H9 (cell line): ENCODE measurements around the gene PIP4K2B. TPM values are rescaled to one million over a fixed set of nuclear protein-coding genes. Genes with fewer than 3 reads are reported as not detected.

Experiments
- DNase-seq: peaks from one replicate; pipeline ENCODE4 v3.0.0-alpha.2; 2017
- H2AFZ ChIP-seq: one replicate; pipeline ENCODE4 v1.6.1; 2013; ENCODE audit warnings: mild to moderate bottlenecking, low read length, control low read depth, moderate library complexity
- H2AK5ac ChIP-seq: 2 replicates; pipeline ENCODE4 v1.6.1; 2013; ENCODE audit warnings: low read length, control low read depth, mixed read lengths; ENCODE audit not compliant: insufficient read length
- H2BK120ac ChIP-seq: one replicate; pipeline ENCODE4 v1.6.1; 2013; ENCODE audit warnings: low read depth, mild to moderate bottlenecking, low read length, control low read depth, inconsistent platforms; ENCODE audit not compliant: poor library complexity, severe bottlenecking
- H2BK12ac ChIP-seq: 2 replicates; pipeline ENCODE4 v1.6.1; 2013; ENCODE audit warnings: low read length, control low read depth, mixed read lengths, low read depth; ENCODE audit not compliant: insufficient read length
- H2BK15ac ChIP-seq: 2 replicates; pipeline ENCODE4 v1.6.1; 2013; ENCODE audit warnings: low read depth, low read length, control low read depth
- H2BK20ac ChIP-seq: one replicate; pipeline ENCODE4 v1.6.1; 2013; ENCODE audit warnings: low read depth, mild to moderate bottlenecking, low read length, control low read depth, inconsistent platforms; ENCODE audit not compliant: poor library complexity, severe bottlenecking
- H2BK5ac ChIP-seq: 2 replicates; pipeline ENCODE4 v1.6.1; 2013; ENCODE audit warnings: low read length, control low read depth, mixed read lengths; ENCODE audit not compliant: insufficient read length
- H3K14ac ChIP-seq: 2 replicates; pipeline ENCODE4 v1.6.1; 2013; ENCODE audit warnings: low read length, control low read depth; ENCODE audit not compliant: insufficient read depth
- H3K18ac ChIP-seq: 2 replicates; pipeline ENCODE4 v1.6.1; 2013; ENCODE audit warnings: low read depth, mild to moderate bottlenecking, mixed read lengths, low read length, control low read depth; ENCODE audit not compliant: insufficient read length
- H3K23ac ChIP-seq: 2 replicates; pipeline ENCODE4 v1.6.1; 2013; ENCODE audit warnings: low read length, control low read depth, mixed read lengths, low read depth; ENCODE audit not compliant: insufficient read length
- H3K23me2 ChIP-seq: 2 replicates; pipeline ENCODE4 v1.6.1; 2013; ENCODE audit warnings: low read depth, mild to moderate bottlenecking, mixed read lengths, low read length, control low read depth; ENCODE audit not compliant: insufficient read length, poor library complexity, severe bottlenecking
- H3K27ac ChIP-seq: 2 replicates; pipeline ENCODE4 v1.5.1; 2013; ENCODE audit warnings: low read length, control low read depth, mixed read lengths, low read depth; ENCODE audit not compliant: insufficient read length
- H3K27me3 ChIP-seq: 2 replicates; pipeline ENCODE4 v1.6.1; 2013; ENCODE audit warnings: low read length, control low read depth, inconsistent platforms; ENCODE audit not compliant: insufficient read depth
- H3K4ac ChIP-seq: 2 replicates; pipeline ENCODE4 v1.6.1; 2013; ENCODE audit warnings: low read depth, mild to moderate bottlenecking, control low read depth, inconsistent platforms, low read length, moderate library complexity
- H3K4me1 ChIP-seq: 2 replicates; pipeline ENCODE4 v1.6.1; 2013; ENCODE audit warnings: low read length, control low read depth, inconsistent platforms; ENCODE audit not compliant: insufficient read depth
- H3K4me2 ChIP-seq: 2 replicates; pipeline ENCODE4 v1.6.1; 2013; ENCODE audit warnings: low read length, control low read depth, mixed read lengths; ENCODE audit not compliant: insufficient read length, insufficient read depth
- H3K56ac ChIP-seq: 2 replicates; pipeline ENCODE4 v1.6.1; 2013; ENCODE audit warnings: low read depth, mild to moderate bottlenecking, mixed read lengths, low read length, control low read depth; ENCODE audit not compliant: insufficient read length
- H3K79me1 ChIP-seq: 2 replicates; pipeline ENCODE4 v1.6.1; 2013; ENCODE audit warnings: low read depth, mild to moderate bottlenecking, moderate library complexity, low read length, control low read depth, inconsistent platforms; ENCODE audit not compliant: insufficient read depth, poor library complexity, severe bottlenecking
- H3K79me2 ChIP-seq: 2 replicates; pipeline ENCODE4 v1.6.1; 2013; ENCODE audit warnings: low read length, control low read depth, inconsistent platforms; ENCODE audit not compliant: insufficient read depth
- H3K9ac ChIP-seq: 2 replicates; pipeline ENCODE4 v1.6.1; 2013; ENCODE audit warnings: low read length, control low read depth, mixed read lengths; ENCODE audit not compliant: insufficient read length; ENCODE audit errors: extremely low read depth
- H3K9me3 ChIP-seq: one replicate; pipeline ENCODE4 v1.6.1; 2013; ENCODE audit warnings: low read depth, low read length, inconsistent platforms; ENCODE audit not compliant: control insufficient read depth
- H3T11ph ChIP-seq: one replicate; pipeline ENCODE4 v1.6.1; 2013; ENCODE audit warnings: mild to moderate bottlenecking, low read length, control low read depth, inconsistent platforms
- H4K20me1 ChIP-seq: one replicate; pipeline ENCODE4 v1.6.1; 2013; ENCODE audit not compliant: control insufficient read depth, insufficient read length, insufficient read depth
- H4K5ac ChIP-seq: 2 replicates; pipeline ENCODE4 v1.6.1; 2013; ENCODE audit warnings: low read depth, mild to moderate bottlenecking, mixed read lengths, low read length, control low read depth; ENCODE audit not compliant: insufficient read length
- H4K8ac ChIP-seq: replicated peaks from 2 replicates; pipeline ENCODE4 v1.6.1; 2013; ENCODE audit warnings: low read length, control low read depth, mixed read lengths, low read depth; ENCODE audit not compliant: insufficient read length
- H4K91ac ChIP-seq: 2 replicates; pipeline ENCODE4 v1.6.1; 2013; ENCODE audit warnings: low read depth, mild to moderate bottlenecking, moderate library complexity, mixed read lengths, low read length, control low read depth; ENCODE audit not compliant: insufficient read length
- H3K27ac Mint-ChIP-seq, 3 experiments: 2 replicates in 2 of 3; 3 replicates in 1 of 3; pipeline ENCODE4 v1.8.0; 2020 to 2021; ENCODE audit warnings: mixed read lengths in 3 of 3, mild to moderate bottlenecking in 1 of 3, moderate library complexity in 1 of 3
- H3K27me3 Mint-ChIP-seq: 2 replicates; pipeline ENCODE4 v1.8.0; 2021; ENCODE audit warnings: low read depth, mild to moderate bottlenecking, moderate library complexity, mixed read lengths
- H3K36me3 Mint-ChIP-seq, 3 experiments: 2 replicates in 2 of 3; 3 replicates in 1 of 3; pipeline ENCODE4 v1.8.0; 2020 to 2021; ENCODE audit warnings: low read depth in 3 of 3, mixed read lengths in 3 of 3; ENCODE audit not compliant: insufficient read depth in 1 of 3
- H3K4me1 Mint-ChIP-seq, 2 experiments: 2 replicates each; pipeline ENCODE4 v1.8.0; 2020; ENCODE audit warnings: mixed read lengths in 2 of 2
- H3K4me3 Mint-ChIP-seq, 2 experiments: 2 replicates in 1 of 2; 3 replicates in 1 of 2; pipeline ENCODE4 v1.8.0; 2020 to 2021; ENCODE audit warnings: mild to moderate bottlenecking in 2 of 2, mixed read lengths in 2 of 2, moderate library complexity in 1 of 2
- H3K9me3 Mint-ChIP-seq, 2 experiments: 2 replicates in 1 of 2; 3 replicates in 1 of 2; pipeline ENCODE4 v1.8.0; 2020; ENCODE audit warnings: mild to moderate bottlenecking in 2 of 2, mixed read lengths in 2 of 2, moderate library complexity in 1 of 2
- CTCF ChIP-seq: fragments of 200-600 bp; sonication (generic); conservative IDR thresholded peaks from 3 replicates; pipeline ENCODE4 v1.8.0; 2021; ENCODE audit warnings: antibody characterized with exemption, mild to moderate bottlenecking
- WGBS: extraction: QIAGEN DNeasy Blood & Tissue Kit; methylation state at CpG from one replicate; pipeline ENCODE4 v1.1.7; 2013; ENCODE audit warnings: missing lambda C conversion rate, low lambda C conversion rate, mixed read lengths; ENCODE audit not compliant: insufficient read length; ENCODE audit errors: extremely low coverage; 5-methylcytosine and 5-hydroxymethylcytosine counted together
- total RNA-seq: library from RNA; stranded (reverse); gene quantifications from 2 replicates; pipeline ENCODE4 v1.2.1, GENCODE V29; 2021

PIP4K2B gene
- total RNA-seq, 1 experiment from 2014 or later, result 61.9 TPM

- no peak overlapping the region for H3K23ac ChIP-seq
- H3K18ac ChIP-seq, result no peak overlapping the region
- no peak overlapping the region for H3K14ac ChIP-seq
- no peak overlapping the region for H3K27ac ChIP-seq
- no peak overlapping the region for H4K91ac ChIP-seq
- no peak overlapping the region for H2BK12ac ChIP-seq
- Mint-ChIP-seq H3K4me1 (peaks cover 56 to 64% of the 10 kb centered on the region in 2 experiments), H3K27ac (peak overlapping the region; percentile 4 to 82 (median 81); a peak in 4 of 7 replicates), H3K27me3 (peaks cover 11% of the 10 kb centered on the region), H3K4me3 (peak overlapping the region; percentile 97), H3K9me3 (no peaks in the 10 kb centered on the region; a peak in 1 of 5 replicates), H3K36me3 (peaks cover 0 to 18% (median 14%) of the 10 kb centered on the region in 3 experiments; a peak in 6 of 7 replicates)
- no peak overlapping the region for H2BK5ac ChIP-seq
- no peak overlapping the region for H2AFZ ChIP-seq
- H2BK20ac ChIP-seq, result no peak overlapping the region
- H3K4me2 ChIP-seq, result peak overlapping the region; percentile 70
- H4K20me1 ChIP-seq, result no peaks in the 10 kb centered on the region
- H3K9me3 ChIP-seq, result no peaks in the 10 kb centered on the region
- no peak for DNase-seq
- H2BK120ac ChIP-seq, result no peak overlapping the region
- no CpG with 5 or more reads among the region's 8 CpGs for WGBS
- H3T11ph ChIP-seq, result no peak overlapping the region
- no peaks in the 10 kb centered on the region for H3K27me3 ChIP-seq
- peaks cover 5% of the 10 kb centered on the region; the same call in 1 of the 2 replicates for H3K4me1 ChIP-seq
- H3K79me2 ChIP-seq, result peaks cover 53% of the 10 kb centered on the region
- H3K23me2 ChIP-seq, result peaks cover 42% of the 10 kb centered on the region
- no peak overlapping the region for H3K56ac ChIP-seq
- no peak overlapping the region for H4K8ac ChIP-seq
- peaks cover 5% of the 10 kb centered on the region for H3K79me1 ChIP-seq
- H3K4ac ChIP-seq, result no peak overlapping the region
- H2AK5ac ChIP-seq, result no peak overlapping the region
- no peak overlapping the region for H3K9ac ChIP-seq
- no peak overlapping the region for H4K5ac ChIP-seq
- H2BK15ac ChIP-seq, result no peak overlapping the region
- no peak for TF ChIP-seq CTCF
Measured at GRCh38 chr17:38746004-38746848, 53.1 kb downstream of the PIP4K2B start.
